IPS-11a (cell line): ENCODE results near the gene METTL21A.

Experiments used
- H3K4me3 ChIP-seq: one replicate; pipeline ENCODE4 v1.5.1; 2013; ENCODE audit warnings: low read depth, low read length, control low read depth

Gene METTL21A

DNA sequence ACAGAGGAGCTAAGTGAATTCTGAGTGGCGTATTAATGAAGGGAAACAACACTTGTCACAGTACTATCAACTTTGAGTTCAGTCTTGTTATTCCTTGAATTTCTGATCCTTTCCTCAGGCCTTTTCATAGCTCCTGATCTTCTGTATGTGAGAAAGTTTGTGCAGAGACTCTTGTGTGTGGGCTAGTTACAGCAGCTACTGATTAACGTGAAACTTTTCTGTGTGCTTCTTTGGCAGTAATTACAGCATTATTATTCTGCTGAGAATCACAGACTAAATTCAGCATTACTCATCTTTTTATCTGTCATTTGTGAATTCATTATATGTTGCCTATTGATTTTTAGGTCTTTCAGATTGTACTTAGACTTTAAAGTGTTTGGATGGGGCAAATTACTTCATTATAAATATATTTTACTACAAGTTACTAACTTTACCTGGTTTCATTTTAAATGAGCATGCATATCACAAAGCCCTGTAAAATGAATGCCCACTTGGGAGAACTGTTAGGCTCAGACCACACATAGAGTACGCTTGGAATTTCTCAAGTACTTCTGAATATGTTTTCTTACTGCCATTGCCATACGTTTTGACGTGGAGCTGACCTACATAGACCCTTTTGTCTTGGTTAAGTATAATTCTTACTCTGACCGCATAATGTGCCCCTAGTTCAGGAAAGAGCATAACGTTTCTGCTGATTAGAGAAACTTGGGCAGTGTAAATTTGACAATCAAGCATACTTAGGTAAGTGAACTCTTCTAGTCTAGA, 59.3 kb downstream of the METTL21A start:
- no peak overlapping the region for H3K4me3 ChIP-seq
